Stimulated activated CD8-positive, alpha-beta memory T cell treated with anti-CD3 and anti-CD28 coated beads, Interleukin-15, amount 100 ng/mL, for 48 hours (primary cell): Measurements from ENCODE around the gene ADIG.

ENCODE experiments used
- DNase-seq, 2 donors: peaks; one replicate each; pipeline ENCODE4 v3.0.0-alpha.2; 2020; ENCODE audit warnings: low read depth in 2 of 2

ADIG gene

GRCh38 chr20:38630727-38631126 lies 49.7 kb downstream of the ADIG start:
- no peak for DNase-seq

DNA sequence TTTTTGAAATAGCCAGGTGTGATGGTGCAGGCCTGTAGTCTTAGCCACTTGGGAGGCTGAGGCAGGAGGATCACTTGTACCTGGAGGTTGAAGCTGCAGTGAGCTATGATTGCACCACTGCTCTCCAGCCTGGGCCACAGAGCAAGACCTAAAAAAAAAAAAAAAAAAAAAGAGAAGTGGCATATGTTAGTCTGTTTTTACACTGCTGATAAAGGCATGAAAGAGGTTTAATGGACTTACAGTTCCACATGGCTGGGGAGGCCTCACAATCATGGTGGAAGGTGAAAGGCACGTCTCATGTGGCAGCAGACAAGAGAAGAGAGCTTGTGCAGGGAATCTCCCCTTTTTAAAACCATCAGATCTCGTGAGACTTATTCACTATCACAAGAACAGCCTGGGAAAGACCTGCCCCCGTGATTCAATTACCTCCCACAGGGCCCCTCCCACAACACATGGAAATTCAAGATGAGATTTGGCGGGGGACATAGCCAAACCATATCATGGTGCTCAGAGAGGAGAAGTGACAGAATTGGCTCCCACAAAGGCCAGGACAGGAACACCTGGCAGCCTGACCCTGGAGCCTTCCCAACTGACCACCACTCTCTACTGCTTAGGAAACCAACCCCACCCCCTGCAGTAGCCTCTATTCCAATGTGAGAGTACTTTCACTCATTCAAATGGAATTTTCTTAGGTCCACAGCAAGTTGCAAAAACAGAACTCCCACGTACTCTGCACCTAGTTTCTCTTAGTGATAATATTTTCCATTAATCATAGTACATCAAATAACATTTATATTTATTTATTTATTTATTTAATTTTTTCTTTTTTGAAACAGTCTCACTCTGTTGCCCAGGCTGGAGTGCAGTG lies 50.4 kb downstream of the ADIG start:
- DNase-seq = no peak

- peak; percentile 31 to 32 for DNase-seq
Observed at GRCh38 chr20:38633577-38634093, 52.6 kb downstream of the ADIG start.

GRCh38 chr20:38635721-38636288 lies 54.8 kb downstream of the ADIG start:
- no peak for DNase-seq
